Measurements from ENCODE around the gene PISD. TPM values are rescaled to one million over a fixed set of nuclear protein-coding genes. Genes with fewer than 3 reads are reported as not detected.
"Not testable (repeated sequence)": the region's sequence is repeated elsewhere in the genome, so short reads cannot be mapped to it uniquely, and the experiment has no call there.

Gene PISD
- polyA plus RNA-seq, 3 donors from 2014 or later, result 16.3 to 34.8 (median 25.3) TPM

- Mint-ChIP-seq H3K27ac (peak overlapping the region in 2 of 6 donors; percentile 56 to 69), H3K27me3 (ENCODE audit: low read depth in 3 of 3) (peaks cover 2 to 12% (median 2%) of the 10 kb centered on the region in 3 donors), H3K36me3 (peaks cover 6 to 20% (median 9%) of the 10 kb centered on the region in 3 donors), H3K4me3 (no peak overlapping the region), H3K4me1 (no peaks in the 10 kb centered on the region), H3K9me3 (no peaks in the 10 kb centered on the region)
- no peak for DNase-seq
Measured at GRCh38 chr22:31604137-31604705, 57.8 kb downstream of the PISD start.

- Mint-ChIP-seq H3K27me3 (ENCODE audit: low read depth in 3 of 3) (peaks cover 2 to 12% (median 2%) of the 10 kb centered on the region in 3 donors), H3K4me3 (no peak overlapping the region), H3K27ac (no peak overlapping the region), H3K9me3 (no peaks in the 10 kb centered on the region), H3K4me1 (no peaks in the 10 kb centered on the region), H3K36me3 (peaks cover 6 to 20% (median 9%) of the 10 kb centered on the region in 3 donors)
- no peak for DNase-seq
Measured at GRCh38 chr22:31603574-31603973, 58.4 kb downstream of the PISD start.

DNA sequence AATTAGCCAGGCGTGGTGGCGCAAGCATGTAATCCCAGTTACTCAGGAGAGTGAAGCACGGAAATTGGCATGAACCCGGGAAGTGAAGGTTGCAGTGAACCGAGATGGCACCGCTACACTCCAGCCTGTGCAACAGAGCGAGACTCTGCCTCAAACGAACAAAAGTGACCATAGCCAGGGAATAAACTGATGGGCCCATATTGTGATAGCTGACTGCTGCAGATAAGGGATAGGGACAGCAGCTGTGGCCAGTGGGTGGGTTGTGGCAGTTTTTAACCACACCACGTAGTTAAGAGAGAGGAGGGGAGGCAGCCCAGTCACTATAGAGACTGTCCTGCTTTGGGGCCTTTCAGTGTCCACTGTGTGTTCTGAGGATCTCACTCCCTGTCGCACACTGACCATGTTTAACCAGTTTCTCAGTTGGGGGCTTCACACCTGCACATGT, 58.9 kb downstream of the PISD start:
- Mint-ChIP-seq H3K4me1 (no peaks in the 10 kb centered on the region), H3K9me3 (no peaks in the 10 kb centered on the region), H3K4me3 (no peak overlapping the region), H3K27ac (no peak overlapping the region), H3K27me3 (ENCODE audit: low read depth in 3 of 3) (peaks cover 1 to 12% (median 2%) of the 10 kb centered on the region in 3 donors), H3K36me3 (peaks cover 6 to 16% (median 9%) of the 10 kb centered on the region in 3 donors)
- DNase-seq, result no peak

GRCh38 chr22:31602259-31602952, 59.6 kb downstream of the PISD start:
- H3K4me3 Mint-ChIP-seq, result no peak overlapping the region
- peaks cover 6 to 16% (median 9%) of the 10 kb centered on the region in 3 donors for H3K36me3 Mint-ChIP-seq
- H3K27me3 Mint-ChIP-seq (ENCODE audit: low read depth in 3 of 3), result peaks cover 0 to 8% (median 2%) of the 10 kb centered on the region in 3 donors
- no peak for DNase-seq
- no peak overlapping the region for H3K27ac Mint-ChIP-seq
- H3K9me3 Mint-ChIP-seq, result no peaks in the 10 kb centered on the region
- H3K4me1 Mint-ChIP-seq, result no peaks in the 10 kb centered on the region

DNA sequence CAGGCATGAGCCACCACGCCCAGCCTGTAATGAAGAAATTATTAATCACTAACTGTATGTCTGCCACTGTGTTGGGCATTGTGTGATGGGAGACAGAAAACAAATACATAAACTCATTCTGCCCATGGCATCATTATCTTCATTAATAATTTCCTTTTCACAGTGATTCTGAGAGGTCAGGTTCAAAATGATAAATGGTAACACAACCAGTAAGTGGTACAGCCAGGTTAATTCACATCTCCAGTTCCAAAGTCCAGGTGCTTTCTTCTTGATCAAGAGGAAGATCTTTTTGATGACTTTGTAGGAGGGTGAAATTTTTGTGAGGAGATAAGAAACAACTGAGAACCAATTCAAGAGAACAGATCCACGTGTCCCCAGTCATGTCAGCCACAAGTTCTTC, 66.7 kb downstream of the PISD start:
- no peak overlapping the region for H3K4me3 Mint-ChIP-seq
- peak overlapping the region in 5 of 6 donors; percentile 10 to 41 (median 23) for H3K27ac Mint-ChIP-seq
- H3K4me1 Mint-ChIP-seq, result no peaks in the 10 kb centered on the region
- H3K36me3 Mint-ChIP-seq, result peaks cover 0 to 6% (median 0%) of the 10 kb centered on the region in 3 donors
- H3K9me3 Mint-ChIP-seq, result no peaks in the 10 kb centered on the region
- no peak for DNase-seq
- H3K27me3 Mint-ChIP-seq (ENCODE audit: low read depth in 3 of 3), result peaks cover 0 to 2% (median 0%) of the 10 kb centered on the region in 3 donors

GRCh38 chr22:31590161-31590560, 71.9 kb downstream of the PISD start:
- not testable (repeated sequence) for H3K9me3 Mint-ChIP-seq; H3K27me3 Mint-ChIP-seq (ENCODE audit: low read depth in 3 of 3); H3K4me3 Mint-ChIP-seq; DNase-seq; H3K4me1 Mint-ChIP-seq; H3K27ac Mint-ChIP-seq
- H3K36me3 Mint-ChIP-seq, result peaks cover 18 to 30% (median 23%) of the 10 kb centered on the region in 3 donors

DNA sequence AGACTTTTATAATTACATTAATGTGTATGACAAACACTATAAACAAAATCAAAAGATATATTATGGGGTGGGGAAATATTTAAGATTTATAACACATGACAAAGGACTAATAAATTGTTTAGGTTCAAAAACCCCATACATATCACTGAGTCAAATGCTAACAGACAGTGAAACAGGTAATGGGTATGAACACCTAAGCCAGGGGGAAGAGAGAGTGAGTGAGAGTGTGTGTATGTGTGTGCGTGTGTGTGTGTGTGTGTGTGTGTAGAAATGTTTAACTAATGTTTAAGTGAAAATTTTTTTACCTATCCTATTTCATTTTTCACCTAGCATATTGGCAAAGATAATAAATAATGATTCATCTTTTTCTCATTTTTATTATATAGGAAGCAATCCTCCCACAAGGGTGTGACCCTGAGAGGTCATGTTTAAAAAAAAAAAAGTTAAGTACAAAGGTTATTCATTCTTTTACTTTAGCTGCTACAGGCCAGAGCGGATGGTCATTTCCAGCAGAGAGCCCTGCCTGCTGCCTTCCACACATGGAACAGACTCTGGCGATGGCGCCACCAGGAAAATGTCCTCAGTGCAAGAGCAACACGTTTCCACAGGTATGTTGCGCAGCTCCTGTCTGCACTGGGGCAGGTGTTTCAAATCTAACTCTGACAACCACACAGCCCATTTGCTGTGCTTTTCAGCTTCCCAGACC, 72.9 kb downstream of the PISD start:
- no peak overlapping the region for H3K4me3 Mint-ChIP-seq
- peaks cover 2 to 3% (median 3%) of the 10 kb centered on the region in 3 donors for H3K27me3 Mint-ChIP-seq (ENCODE audit: low read depth in 3 of 3)
- H3K27ac Mint-ChIP-seq, result peak overlapping the region in 1 of 6 donors; percentile 1
- peaks cover 23 to 37% (median 24%) of the 10 kb centered on the region in 3 donors for H3K36me3 Mint-ChIP-seq
- no peaks in the 10 kb centered on the region for H3K4me1 Mint-ChIP-seq
- DNase-seq, result no peak
- H3K9me3 Mint-ChIP-seq, result no peaks in the 10 kb centered on the region

GRCh38 chr22:31586137-31586920, 75.7 kb downstream of the PISD start:
- no peak overlapping the region for H3K4me3 Mint-ChIP-seq
- H3K36me3 Mint-ChIP-seq, result peaks cover 27 to 41% (median 28%) of the 10 kb centered on the region in 3 donors
- no peaks in the 10 kb centered on the region for H3K9me3 Mint-ChIP-seq
- H3K4me1 Mint-ChIP-seq, result peaks cover 0 to 5% of the 10 kb centered on the region in 2 donors
- H3K27me3 Mint-ChIP-seq (ENCODE audit: low read depth in 3 of 3), result peaks cover 2 to 3% (median 3%) of the 10 kb centered on the region in 3 donors
- H3K27ac Mint-ChIP-seq, result peak overlapping the region in 3 of 6 donors; percentile 25 to 89 (median 47)
- no peak for DNase-seq

DNA sequence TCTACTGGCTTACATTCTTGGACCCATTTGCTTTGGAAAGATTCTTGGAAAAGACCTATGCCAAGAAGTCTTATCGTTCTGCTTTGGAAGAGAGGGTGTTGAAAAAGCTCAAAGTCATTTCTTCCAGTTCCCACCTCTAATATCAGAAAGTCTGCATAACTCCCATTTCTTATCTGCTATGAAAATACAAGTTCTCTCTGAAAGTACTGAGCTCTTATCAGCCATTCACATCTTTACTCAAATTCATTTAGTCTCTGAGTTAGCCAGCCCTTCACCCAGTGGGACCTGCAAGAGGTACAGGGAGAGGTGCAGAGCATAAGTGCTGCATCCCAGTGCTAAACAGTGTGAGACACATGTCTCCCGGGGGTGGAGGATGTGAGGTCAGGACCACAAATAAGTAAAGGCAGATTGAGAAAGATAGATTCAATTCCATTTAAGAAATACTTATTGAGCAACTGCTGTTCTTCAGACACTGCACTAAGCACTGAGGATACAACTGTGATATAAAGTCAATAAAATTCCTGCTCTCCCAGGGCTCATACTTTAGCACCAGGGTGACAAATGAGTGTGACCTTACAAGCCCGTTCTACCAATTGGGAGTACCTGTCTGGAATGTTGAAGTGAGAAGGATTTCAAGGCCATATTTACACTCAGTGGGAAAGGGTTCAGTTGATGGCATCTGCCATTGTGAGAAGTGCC, 76.7 kb downstream of the PISD start:
- H3K9me3 Mint-ChIP-seq, result no peaks in the 10 kb centered on the region
- peak overlapping the region in 1 of 6 donors; percentile 89 for H3K27ac Mint-ChIP-seq
- peaks cover 2 to 3% (median 3%) of the 10 kb centered on the region in 3 donors for H3K27me3 Mint-ChIP-seq (ENCODE audit: low read depth in 3 of 3)
- H3K36me3 Mint-ChIP-seq, result peaks cover 27 to 41% (median 28%) of the 10 kb centered on the region in 3 donors
- DNase-seq, result no peak
- no peak overlapping the region for H3K4me3 Mint-ChIP-seq
- peaks cover 0 to 5% of the 10 kb centered on the region in 2 donors for H3K4me1 Mint-ChIP-seq

DNA sequence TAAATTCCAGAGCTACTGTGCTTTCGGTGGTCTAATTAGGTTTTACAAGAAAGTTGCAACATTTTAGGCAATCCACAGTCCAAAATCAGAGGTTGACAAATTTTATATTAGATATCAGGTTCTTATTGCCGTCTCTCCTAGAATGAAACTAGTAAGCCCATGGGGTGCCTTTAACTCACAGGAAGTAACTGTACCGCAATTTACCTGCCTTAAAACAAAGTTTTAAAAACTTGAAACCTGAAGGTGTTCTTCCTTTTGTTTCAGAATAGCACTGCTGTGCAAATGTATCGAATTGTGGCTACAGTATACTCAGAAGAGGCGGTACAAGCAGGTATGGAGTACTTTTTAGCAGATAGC, 77.2 kb downstream of the PISD start:
- Mint-ChIP-seq H3K27me3 (ENCODE audit: low read depth in 3 of 3) (peaks cover 2 to 3% (median 3%) of the 10 kb centered on the region in 3 donors), H3K9me3 (no peaks in the 10 kb centered on the region), H3K27ac (no peak overlapping the region), H3K36me3 (peaks cover 27 to 41% (median 32%) of the 10 kb centered on the region in 3 donors), H3K4me1 (peaks cover 0 to 5% of the 10 kb centered on the region in 2 donors), H3K4me3 (no peak overlapping the region)
- no peak for DNase-seq

- no peaks in the 10 kb centered on the region for H3K9me3 Mint-ChIP-seq
- peaks cover 2 to 3% (median 3%) of the 10 kb centered on the region in 3 donors for H3K27me3 Mint-ChIP-seq (ENCODE audit: low read depth in 3 of 3)
- no peak overlapping the region for H3K4me3 Mint-ChIP-seq
- peaks cover 0 to 5% of the 10 kb centered on the region in 2 donors for H3K4me1 Mint-ChIP-seq
- peak overlapping the region in 4 of 6 donors; percentile 8 to 62 (median 23) for H3K27ac Mint-ChIP-seq
- DNase-seq, result no peak
- peaks cover 25 to 34% (median 29%) of the 10 kb centered on the region in 3 donors for H3K36me3 Mint-ChIP-seq
Measured at GRCh38 chr22:31583861-31584485, 78.0 kb downstream of the PISD start.

GRCh38 chr22:31579835-31580242, 82.2 kb downstream of the PISD start:
- Mint-ChIP-seq H3K27me3 (ENCODE audit: low read depth in 3 of 3) (peaks cover 0 to 3% (median 0%) of the 10 kb centered on the region in 3 donors), H3K36me3 (peaks cover 17 to 23% (median 22%) of the 10 kb centered on the region in 3 donors), H3K4me1 (peaks cover 0 to 5% of the 10 kb centered on the region in 2 donors), H3K4me3 (no peak overlapping the region), H3K9me3 (no peaks in the 10 kb centered on the region), H3K27ac (peak overlapping the region in 2 of 6 donors; percentile 46 to 78)
- DNase-seq, result no peak

Data from immature natural killer cell (primary cell).